ENCODE measurements around the gene MRPL34.

MRPL34 gene

DNA sequence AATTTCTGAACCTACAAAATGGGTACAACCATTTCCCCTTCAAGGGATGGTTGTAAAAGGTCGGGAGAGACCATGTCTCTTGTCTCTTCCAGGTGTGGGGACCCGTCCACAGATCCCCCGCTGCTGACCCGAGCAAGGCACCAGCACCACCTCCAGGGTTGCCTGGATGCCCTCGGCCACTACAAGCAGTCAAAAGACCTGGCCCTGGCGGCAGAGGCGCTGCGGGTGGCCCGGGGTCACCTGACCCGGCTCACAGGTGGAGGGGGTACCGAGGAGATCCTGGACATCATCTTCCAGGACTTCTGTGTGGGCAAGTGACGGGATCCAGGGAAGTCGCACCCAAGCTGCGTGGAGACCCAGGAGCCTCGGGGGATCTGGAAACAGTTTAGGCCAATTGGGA is 35.7 kb downstream of the MRPL34 start:
- TF ChIP-seq FOXP2 (optimal IDR thresholded peaks at IDR 0.05; ENCODE audit: borderline replicate concordance, extremely low read depth, extremely low read length, insufficient read depth), result no peak
- TF ChIP-seq, protein P1, sequence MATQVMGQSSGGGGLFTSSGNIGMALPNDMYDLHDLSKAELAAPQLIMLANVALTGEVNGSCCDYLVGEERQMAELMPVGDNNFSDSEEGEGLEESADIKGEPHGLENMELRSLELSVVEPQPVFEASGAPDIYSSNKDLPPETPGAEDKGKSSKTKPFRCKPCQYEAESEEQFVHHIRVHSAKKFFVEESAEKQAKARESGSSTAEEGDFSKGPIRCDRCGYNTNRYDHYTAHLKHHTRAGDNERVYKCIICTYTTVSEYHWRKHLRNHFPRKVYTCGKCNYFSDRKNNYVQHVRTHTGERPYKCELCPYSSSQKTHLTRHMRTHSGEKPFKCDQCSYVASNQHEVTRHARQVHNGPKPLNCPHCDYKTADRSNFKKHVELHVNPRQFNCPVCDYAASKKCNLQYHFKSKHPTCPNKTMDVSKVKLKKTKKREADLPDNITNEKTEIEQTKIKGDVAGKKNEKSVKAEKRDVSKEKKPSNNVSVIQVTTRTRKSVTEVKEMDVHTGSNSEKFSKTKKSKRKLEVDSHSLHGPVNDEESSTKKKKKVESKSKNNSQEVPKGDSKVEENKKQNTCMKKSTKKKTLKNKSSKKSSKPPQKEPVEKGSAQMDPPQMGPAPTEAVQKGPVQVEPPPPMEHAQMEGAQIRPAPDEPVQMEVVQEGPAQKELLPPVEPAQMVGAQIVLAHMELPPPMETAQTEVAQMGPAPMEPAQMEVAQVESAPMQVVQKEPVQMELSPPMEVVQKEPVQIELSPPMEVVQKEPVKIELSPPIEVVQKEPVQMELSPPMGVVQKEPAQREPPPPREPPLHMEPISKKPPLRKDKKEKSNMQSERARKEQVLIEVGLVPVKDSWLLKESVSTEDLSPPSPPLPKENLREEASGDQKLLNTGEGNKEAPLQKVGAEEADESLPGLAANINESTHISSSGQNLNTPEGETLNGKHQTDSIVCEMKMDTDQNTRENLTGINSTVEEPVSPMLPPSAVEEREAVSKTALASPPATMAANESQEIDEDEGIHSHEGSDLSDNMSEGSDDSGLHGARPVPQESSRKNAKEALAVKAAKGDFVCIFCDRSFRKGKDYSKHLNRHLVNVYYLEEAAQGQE (IDR thresholded peaks at IDR 0.05; ENCODE audit: insufficient read depth in 1 of 2, low read depth in 2 of 2, low read length in 2 of 2), result no peak
- no peak for TF ChIP-seq TAF1 (IDR thresholded peaks at IDR 0.05; ENCODE audit: borderline replicate concordance, insufficient read depth, low read length)
- TF ChIP-seq POLR2AphosphoS5 (IDR thresholded peaks at IDR 0.05; ENCODE audit: low read depth, low read length), result no peak
- no peak for TF ChIP-seq SIN3A (IDR thresholded peaks at IDR 0.05; ENCODE audit: borderline replicate concordance, insufficient read depth, low read length)

DNA sequence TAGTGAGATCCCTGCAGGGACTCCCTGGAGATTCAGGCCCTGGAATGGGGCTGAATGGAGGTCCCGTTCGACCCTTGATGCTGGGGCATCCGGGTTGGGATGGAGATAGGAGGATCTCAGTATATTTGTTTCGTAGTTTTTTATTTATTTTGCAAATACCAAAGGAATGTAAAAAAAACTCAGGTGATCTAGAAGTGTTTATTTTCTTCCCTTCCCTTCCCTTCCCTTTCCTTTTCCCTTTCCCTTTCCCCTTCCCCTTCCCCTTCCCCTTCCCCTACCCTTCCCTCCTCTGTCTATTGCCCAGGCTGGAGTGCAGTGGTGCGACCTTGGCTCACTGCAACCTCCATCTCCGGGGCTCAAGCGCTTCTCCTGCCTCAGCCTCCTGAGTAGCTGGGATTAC is 36.2 kb downstream of the MRPL34 start:
- no peak for TF ChIP-seq TAF1 (IDR thresholded peaks at IDR 0.05; ENCODE audit: borderline replicate concordance, insufficient read depth, low read length)
- no peak for TF ChIP-seq SIN3A (IDR thresholded peaks at IDR 0.05; ENCODE audit: borderline replicate concordance, insufficient read depth, low read length)
- no peak for TF ChIP-seq FOXP2 (optimal IDR thresholded peaks at IDR 0.05; ENCODE audit: borderline replicate concordance, extremely low read depth, extremely low read length, insufficient read depth)
- TF ChIP-seq, protein P1 (IDR thresholded peaks at IDR 0.05; ENCODE audit: insufficient read depth in 1 of 2, low read depth in 2 of 2, low read length in 2 of 2), result no peak

DNA sequence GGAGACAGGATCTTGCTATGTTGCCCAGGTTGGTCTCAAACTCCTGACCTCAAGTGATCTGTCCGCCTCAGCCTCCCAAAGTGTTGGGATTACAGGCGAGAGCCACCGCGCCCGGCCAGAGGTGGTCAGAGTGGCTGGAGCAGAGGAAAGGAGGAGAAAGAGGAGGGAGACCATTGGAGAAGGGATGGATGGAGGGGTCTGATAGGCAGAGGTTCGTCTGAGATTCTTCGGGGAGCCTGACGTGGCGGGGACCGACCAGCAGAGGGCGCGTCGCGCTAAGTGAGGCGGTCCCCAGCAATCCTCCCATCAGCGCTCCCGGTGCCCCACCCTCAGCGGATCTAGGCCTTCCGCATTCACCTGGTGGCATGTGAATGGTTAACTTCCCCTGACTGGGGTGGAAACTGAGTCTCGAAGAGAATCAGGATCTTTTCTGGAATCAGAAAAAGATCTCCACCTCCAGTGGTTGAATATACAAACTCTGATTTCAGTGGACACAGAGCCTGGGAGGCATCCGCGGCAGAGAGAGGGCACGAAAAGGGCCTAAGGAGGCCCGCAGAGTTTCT is 40.5 kb downstream of the MRPL34 start:
- TF ChIP-seq POLR2AphosphoS5 (IDR thresholded peaks at IDR 0.05; ENCODE audit: low read depth, low read length), result no peak
- no peak for TF ChIP-seq TAF1 (IDR thresholded peaks at IDR 0.05; ENCODE audit: borderline replicate concordance, insufficient read depth, low read length)
- TF ChIP-seq SIN3A (IDR thresholded peaks at IDR 0.05; ENCODE audit: borderline replicate concordance, insufficient read depth, low read length), result no peak
- peak; percentile 35 for TF ChIP-seq FOXP2 (optimal IDR thresholded peaks at IDR 0.05; ENCODE audit: borderline replicate concordance, extremely low read depth, extremely low read length, insufficient read depth)

DNA sequence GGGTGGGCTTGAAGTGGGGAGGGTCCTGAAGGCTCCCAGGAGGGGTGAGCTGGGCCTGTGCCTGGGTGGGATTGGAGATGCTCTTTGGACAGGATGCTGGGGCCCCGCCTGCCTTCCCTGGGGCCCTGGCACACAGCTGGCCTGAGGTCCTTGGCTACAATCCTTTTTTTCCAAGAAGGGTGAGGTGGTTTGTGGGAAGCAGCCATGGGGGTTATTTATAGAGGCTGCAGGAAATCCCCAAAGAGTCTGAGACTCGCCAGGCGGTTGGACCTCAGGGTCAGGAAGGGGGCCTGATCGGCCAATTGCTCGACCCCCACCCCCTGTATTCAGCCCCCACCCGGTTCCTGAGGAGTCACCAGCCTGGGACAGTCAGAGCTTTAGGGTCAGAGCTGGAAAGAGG is 41.7 kb downstream of the MRPL34 start:
- TF ChIP-seq POLR2AphosphoS5 (IDR thresholded peaks at IDR 0.05; ENCODE audit: low read depth, low read length), result no peak
- TF ChIP-seq TAF1 (IDR thresholded peaks at IDR 0.05; ENCODE audit: borderline replicate concordance, insufficient read depth, low read length), result no peak
- no peak for TF ChIP-seq FOXP2 (optimal IDR thresholded peaks at IDR 0.05; ENCODE audit: borderline replicate concordance, extremely low read depth, extremely low read length, insufficient read depth)
- TF ChIP-seq SIN3A (IDR thresholded peaks at IDR 0.05; ENCODE audit: borderline replicate concordance, insufficient read depth, low read length), result no peak

DNA sequence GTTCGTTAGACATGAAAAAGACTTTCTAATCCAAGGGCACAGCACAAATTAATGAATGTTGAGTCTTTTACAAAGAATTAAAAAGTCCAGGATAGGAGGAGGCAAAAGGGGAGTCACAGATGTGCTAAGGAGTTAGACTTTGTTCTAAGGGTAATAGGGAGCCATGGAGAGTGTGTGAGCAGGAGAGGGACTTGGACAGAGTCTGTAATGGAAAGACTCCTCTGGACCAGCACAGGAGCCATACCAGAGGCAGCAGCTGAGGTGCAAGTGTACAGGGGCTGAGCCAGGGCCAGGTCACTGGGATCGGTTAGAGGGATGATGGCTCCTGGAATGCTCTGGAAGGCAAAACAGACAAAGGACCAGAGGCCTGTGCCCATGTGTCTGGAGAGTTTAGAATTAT is 42.2 kb downstream of the MRPL34 start:
- no peak for TF ChIP-seq POLR2AphosphoS5 (IDR thresholded peaks at IDR 0.05; ENCODE audit: low read depth, low read length)
- no peak for TF ChIP-seq SIN3A (IDR thresholded peaks at IDR 0.05; ENCODE audit: borderline replicate concordance, insufficient read depth, low read length)
- no peak for TF ChIP-seq FOXP2 (optimal IDR thresholded peaks at IDR 0.05; ENCODE audit: borderline replicate concordance, extremely low read depth, extremely low read length, insufficient read depth)
- no peak for TF ChIP-seq TAF1 (IDR thresholded peaks at IDR 0.05; ENCODE audit: borderline replicate concordance, insufficient read depth, low read length)
- TF ChIP-seq, protein P1 (IDR thresholded peaks at IDR 0.05; ENCODE audit: insufficient read depth in 1 of 2, low read depth in 2 of 2, low read length in 2 of 2), result no peak

DNA sequence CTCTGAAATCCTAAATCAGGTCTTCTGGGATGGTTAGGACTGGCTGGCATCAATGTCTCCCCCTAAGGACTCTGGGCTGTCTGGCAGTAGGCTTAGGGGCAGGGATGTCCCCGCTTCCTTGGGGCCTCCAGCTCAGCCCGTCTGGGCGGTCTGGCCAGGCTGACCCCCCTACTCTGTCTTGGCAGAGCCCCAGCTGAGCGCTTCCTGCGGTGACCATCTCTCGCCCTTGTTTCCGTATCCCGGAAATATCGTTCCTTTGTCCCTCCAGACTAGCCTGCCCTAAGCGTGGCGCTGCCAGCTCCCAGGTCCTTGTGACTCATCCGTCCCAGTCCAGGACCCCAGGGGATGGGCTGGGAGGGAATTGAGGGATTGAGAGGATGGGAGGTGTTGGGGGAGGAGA is 43.0 kb downstream of the MRPL34 start:
- TF ChIP-seq POLR2AphosphoS5 (IDR thresholded peaks at IDR 0.05; ENCODE audit: low read depth, low read length) (0 out of 2 replicates have a peak, but pooled peaks have one; percentile 39), TAF1 (IDR thresholded peaks at IDR 0.05; ENCODE audit: borderline replicate concordance, insufficient read depth, low read length) (no peak), SIN3A (IDR thresholded peaks at IDR 0.05; ENCODE audit: borderline replicate concordance, insufficient read depth, low read length) (no peak), FOXP2 (optimal IDR thresholded peaks at IDR 0.05; ENCODE audit: borderline replicate concordance, extremely low read depth, extremely low read length, insufficient read depth) (peak; percentile 52)
- TF ChIP-seq, protein P1 (IDR thresholded peaks at IDR 0.05; ENCODE audit: insufficient read depth in 1 of 2, low read depth in 2 of 2, low read length in 2 of 2), result no peak; a peak in 1 of 4 replicates

Data from PFSK-1 (cell line).